T47D (cell line): Measurements from ENCODE around the gene CD19.

Experiments used
- DNase-seq, 2 experiments: peaks; one replicate each; pipeline versions ENCODE4 v3.0.0 to v3.0.0-alpha.2; 2011 to 2012; ENCODE audit warnings: low read depth in 1 of 2, low spot score in 1 of 2
- JUND ChIP-seq: IDR thresholded peaks from 2 replicates; pipeline ENCODE4 v1.6.1; 2012; ENCODE audit warnings: low read depth
- in situ Hi-C: cut with HindIII; loops from 2 replicates; pipeline ENCODE4 v1.10.0; 2016; ENCODE audit warnings: low sequenced_read_pairs, low pct_unique_long_range_greater_than_20kb

The CD19 gene

DNA sequence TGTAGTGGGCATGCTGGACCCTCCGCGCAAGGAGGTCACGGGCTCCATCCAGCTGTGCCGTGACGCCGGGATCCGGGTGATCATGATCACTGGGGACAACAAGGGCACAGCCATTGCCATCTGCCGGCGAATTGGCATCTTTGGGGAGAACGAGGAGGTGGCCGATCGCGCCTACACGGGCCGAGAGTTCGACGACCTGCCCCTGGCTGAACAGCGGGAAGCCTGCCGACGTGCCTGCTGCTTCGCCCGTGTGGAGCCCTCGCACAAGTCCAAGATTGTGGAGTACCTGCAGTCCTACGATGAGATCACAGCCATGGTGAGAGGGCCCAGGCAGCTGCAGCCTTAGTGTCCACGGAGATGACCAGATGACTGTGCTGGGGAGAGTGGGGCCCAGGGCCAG, 31.2 kb upstream of the CD19 start:
- DNase-seq: no peak
- no peak for TF ChIP-seq JUND
- in situ Hi-C loops: no loop called here

DNA sequence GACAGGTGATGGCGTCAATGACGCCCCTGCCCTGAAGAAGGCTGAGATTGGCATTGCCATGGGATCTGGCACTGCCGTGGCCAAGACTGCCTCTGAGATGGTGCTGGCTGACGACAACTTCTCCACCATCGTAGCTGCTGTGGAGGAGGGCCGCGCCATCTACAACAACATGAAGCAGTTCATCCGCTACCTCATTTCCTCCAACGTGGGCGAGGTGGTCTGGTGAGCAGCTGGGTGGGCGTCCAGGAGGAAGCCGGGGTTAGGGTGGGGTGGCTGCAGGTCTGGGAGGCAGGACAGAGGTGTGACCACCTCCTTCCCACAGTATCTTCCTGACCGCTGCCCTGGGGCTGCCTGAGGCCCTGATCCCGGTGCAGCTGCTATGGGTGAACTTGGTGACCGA, 29.9 kb upstream of the CD19 start:
- TF ChIP-seq JUND: no peak
- in situ Hi-C loops: no loop called here
- no peak for DNase-seq

DNA sequence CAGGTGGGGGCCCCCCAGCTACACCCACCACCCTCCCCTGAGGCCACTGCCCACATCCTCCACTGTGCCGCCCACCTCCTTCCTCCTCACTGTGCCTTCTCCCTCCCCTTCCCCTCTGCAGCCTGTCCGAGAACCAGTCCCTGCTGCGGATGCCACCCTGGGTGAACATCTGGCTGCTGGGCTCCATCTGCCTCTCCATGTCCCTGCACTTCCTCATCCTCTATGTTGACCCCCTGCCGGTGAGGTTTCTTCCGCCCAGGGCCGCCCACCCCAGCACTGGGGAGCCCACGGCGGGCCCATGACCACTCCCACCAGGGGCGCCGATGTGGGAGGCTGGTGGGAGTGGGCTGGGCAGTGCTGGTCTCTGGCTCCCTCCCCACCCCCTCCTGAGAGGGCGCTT, 28.9 kb upstream of the CD19 start:
- in situ Hi-C loops: no loop called here

DNA sequence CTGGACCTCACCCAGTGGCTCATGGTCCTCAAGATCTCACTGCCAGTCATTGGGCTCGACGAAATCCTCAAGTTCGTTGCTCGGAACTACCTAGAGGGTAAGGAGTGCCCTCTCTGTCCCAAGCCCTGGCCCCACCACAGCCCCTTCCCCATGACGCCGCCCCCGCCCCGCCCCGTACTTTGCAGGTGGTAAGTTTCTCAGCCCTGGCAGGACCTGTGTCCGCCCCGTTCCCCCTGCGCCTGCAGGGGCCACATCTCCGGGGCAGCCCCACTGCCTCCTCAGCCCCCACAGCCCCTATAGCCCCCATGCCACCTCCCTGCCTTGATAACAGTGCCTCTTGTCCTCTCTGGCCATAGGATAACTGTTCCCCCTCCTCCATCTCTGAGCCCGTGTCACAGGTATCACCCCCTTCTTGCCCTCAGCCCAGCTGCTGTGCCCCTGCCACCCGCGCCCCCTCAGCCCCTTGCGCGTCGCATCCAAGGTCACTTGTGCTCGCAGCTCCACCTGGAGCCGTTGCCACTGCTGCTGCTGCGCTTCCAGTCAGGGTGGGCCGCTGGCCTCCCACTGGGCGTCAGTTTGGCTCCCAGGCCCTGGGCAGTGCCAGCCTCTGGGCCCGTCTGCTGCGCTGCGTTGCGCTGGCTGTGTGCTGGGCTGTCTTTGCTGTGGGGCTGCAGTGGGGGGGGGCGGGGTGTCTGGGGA, 28.3 kb upstream of the CD19 start:
- no peak for TF ChIP-seq JUND
- in situ Hi-C loops: no loop called here
- no peak for DNase-seq

More for the DNA sequence above, 28.9 kb upstream of the CD19 start:
- no peak for TF ChIP-seq JUND
- DNase-seq: no peak

DNA sequence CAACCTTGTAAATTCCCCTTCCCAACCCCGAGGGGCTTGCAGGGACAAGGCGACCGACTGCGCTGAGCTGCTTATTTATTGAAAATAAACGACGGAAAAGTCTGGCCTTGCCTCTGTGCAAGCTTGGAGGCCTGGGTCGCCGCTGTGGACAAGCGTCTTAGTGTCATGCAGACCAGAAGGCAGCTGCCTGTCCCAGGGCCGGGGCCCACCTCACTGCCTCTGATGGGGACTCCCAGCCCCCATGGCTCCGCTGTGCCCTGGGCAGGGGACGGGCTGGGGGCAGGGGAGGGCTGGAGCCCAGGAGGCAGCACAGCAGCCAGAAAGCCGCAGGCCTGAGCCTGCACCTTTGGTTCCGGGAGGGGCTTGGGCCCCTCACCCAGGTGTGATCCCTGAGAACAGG, 27.4 kb upstream of the CD19 start:
- no peak for DNase-seq
- in situ Hi-C loops: no loop called here
- no peak for TF ChIP-seq JUND

DNA sequence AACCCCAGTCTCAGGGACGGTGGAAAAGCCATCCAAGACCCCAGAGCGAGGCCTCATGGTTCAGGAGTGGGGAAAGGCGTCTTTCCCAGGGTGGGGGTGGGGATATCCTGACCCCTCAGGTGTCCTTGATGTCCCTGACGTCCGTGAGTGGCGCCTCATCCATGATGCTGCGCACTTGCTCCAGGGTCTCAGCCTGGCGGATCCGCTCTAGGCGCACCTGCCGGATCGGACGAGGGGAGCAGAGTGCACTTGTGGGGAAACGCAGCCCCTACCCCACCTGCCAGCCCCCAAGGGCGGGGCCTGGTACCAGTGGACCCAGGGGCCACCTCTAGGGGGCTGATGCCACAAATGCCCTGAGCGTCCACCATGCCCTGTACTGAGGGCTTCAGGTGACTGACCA, 26.9 kb upstream of the CD19 start:
- no peak for TF ChIP-seq JUND
- in situ Hi-C loops: no loop called here
- DNase-seq: no peak

DNA sequence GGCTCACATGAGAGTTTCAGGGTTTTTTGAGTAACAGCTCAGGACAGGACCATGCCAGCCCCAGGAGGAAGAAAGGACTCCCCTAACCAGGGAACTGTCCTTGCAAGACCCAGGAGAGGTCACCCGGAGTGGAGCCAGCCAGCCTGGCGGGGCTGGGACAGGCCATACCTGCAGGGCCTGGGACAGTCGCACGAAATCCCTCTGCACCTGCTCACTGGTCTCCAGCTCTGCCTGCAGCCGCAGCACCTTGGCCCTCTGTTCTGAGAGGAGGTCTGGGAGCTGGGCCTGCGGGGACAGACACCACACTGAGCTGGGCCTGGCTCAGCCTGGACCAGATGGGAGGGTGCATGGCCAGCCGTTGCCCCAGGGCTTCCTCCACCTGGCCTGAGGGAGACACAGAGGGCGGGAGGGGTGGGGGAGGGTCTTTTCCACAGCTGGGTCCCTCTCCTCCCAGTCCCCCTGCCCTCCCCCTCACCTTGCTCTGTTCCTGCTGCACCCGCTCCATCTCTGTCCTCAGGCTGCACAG, 26.5 kb upstream of the CD19 start:
- TF ChIP-seq JUND: no peak
- in situ Hi-C loops: no loop called here
- no peak for DNase-seq

DNA sequence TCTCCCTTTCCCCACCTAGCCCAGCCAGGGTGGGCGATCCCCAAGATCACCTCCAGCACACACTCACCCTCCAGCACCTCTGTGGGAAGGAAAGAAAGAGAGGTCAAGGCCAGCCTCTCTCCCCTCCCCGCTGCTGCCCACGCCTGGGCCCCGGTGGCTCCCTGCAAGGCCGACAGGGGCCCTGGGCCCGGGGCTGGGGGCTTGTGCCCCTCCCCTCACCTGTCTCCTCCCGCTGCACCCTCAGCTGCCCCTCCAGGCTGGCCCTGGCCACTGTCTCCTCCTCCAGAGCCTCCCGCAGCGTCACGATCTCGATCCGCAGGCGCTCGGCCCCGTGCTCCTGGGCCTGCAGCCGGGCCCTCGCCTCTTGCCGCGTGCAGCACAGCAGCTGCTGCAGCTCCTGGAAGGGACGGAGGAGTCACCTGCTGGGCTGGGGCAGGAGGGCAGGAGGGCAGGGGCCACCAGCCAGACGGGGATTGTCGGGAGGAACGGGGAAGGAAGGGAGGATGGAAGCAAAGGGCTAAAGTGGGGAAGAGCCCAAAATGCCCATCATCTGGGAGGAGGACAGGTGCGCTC, 25.9 kb upstream of the CD19 start:
- TF ChIP-seq JUND: no peak
- in situ Hi-C loops: no loop called here

DNA sequence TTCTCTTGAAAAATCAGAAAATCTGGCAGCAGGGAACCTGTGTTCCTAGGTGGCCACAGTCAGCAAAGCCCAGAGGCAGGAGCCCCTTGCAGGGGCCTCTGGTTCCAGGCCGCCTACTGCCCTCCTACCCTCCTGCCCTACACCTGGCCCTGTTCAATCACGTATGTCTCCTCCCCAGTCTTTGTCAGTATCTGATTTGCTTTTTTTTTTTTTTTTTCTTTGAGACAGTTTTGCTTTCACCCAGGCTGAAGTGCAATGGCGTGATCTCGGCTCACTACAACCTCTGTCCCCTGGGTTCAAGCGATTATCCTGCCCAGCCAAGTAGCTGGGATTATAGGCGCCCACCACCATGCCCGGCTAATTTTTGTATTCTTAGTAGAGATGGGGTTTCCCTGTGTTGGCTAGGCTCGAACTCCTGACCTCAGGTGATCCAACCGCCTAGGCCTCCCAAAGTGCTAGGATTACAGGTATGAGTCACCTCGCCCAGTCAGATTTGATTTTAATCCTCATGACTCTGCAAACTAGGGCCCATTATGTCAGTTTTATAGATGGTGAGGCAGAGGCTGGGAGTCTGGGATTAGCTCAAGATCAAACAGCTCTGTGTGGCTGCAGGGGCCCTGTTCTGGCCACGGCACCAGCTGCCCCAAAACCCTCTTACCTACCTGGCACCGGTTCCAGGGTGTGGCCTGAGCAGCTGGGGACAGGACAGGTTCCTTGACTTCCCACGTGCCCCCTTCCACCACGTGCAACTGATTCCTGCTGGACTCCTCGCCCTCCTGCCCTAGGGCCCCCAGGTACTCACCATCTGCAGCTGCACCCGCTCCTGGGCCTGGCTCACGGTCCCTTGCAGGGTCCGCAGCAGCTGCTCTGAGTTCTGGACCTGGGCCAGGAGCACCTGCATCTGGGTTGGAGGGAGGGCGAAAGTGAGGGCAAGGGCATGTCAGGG, 21.4 kb upstream of the CD19 start:
- TF ChIP-seq JUND: no peak
- no peak for DNase-seq
- in situ Hi-C loops: no loop called here

More for the DNA sequence above, 25.9 kb upstream of the CD19 start:
- DNase-seq: no peak

DNA sequence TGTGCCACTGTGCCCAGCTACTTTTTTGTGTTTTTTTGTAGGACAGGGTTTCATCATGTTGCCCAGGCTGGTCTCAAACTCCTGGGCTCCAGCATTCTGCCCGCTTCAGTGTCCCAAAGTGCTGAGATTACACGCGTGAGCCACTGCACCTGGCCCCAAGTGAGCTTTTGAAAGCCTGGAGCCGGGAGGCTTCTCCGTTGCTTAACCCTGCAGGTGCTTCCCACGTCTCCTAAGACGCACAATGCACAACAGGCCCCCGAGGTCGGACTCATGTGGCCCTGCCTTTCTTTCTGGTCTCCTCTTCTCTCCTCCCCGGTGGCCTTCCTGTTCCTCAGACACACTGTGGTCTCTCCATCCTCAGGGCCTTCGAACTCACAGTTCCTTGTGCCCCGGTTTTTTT, 19.2 kb upstream of the CD19 start:
- in situ Hi-C loops: no loop called here
- TF ChIP-seq JUND: no peak
- no peak for DNase-seq

DNA sequence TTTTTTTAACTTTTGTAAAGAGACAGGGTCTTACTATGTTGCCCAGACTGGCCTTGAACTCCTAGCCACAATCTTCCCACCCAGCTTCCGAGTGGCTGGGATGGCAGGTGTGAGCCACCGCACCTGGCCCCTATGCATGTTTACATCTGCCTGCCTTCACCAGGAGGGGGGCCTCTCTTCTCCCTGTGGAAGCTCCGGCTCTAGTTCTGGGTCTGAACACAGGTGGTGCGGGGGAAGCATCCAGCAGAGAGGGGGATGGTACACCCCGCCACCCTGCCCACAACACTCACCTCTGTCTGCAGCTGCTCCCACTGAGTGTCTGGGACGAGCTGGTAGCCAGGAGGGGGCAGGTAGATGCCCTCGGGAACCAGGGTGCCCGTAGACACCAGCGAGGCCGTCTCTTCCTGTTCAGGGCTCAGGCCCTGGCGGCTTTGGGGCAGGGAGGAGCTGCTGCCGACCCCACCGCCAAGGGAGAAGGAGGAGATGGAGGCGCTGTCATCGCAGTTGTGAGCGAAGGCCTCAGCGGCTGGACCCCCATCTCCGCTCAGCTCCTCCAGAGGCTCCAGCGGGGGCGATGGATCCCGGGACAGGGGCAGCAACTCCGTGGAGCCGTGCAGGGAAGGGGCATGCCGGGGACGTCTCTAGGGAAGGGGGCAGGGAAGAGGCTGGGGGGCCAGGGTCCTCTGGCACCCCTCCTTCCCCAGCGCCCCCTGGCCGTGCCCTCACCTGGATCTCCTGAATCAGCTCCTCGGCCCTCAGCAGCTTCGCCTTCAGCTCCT, 17.6 kb upstream of the CD19 start:
- no peak for DNase-seq
- in situ Hi-C loops: no loop called here

DNA sequence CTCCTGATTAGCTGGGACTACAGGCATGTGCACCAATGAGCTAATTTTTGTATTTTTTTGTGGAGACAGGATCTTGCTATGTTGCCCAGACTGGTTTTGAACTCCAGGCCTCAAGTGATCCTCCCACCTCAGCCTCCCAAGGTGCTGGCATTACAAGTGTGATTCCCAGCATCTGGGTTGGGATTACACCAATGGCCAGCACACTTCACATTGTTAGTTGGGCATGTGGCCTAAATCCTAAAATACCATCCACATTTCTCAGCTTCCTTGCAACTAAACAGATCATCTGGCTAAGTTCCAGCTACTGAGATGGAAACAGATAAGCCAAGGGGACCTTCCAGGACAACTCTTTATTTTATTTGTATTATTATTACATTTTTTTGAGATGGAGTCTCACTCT, 16.6 kb upstream of the CD19 start:
- in situ Hi-C loops: no loop called here
- DNase-seq: no peak

More for the DNA sequence above, 17.6 kb upstream of the CD19 start:
- TF ChIP-seq JUND: no peak

More for the DNA sequence above, 16.6 kb upstream of the CD19 start:
- no peak for TF ChIP-seq JUND
